ENCODE results near the gene ENSA. TPM values are rescaled to one million over a fixed set of nuclear protein-coding genes. Genes with fewer than 3 reads are reported as not detected.
"Not testable (repeated sequence)": the region's sequence is repeated elsewhere in the genome, so short reads cannot be mapped to it uniquely, and the experiment has no call there.

Gene ENSA
- total and polyA plus RNA-seq, 3 experiments from 2014 or later = 72.5 to 252 (median 249) TPM

DNA sequence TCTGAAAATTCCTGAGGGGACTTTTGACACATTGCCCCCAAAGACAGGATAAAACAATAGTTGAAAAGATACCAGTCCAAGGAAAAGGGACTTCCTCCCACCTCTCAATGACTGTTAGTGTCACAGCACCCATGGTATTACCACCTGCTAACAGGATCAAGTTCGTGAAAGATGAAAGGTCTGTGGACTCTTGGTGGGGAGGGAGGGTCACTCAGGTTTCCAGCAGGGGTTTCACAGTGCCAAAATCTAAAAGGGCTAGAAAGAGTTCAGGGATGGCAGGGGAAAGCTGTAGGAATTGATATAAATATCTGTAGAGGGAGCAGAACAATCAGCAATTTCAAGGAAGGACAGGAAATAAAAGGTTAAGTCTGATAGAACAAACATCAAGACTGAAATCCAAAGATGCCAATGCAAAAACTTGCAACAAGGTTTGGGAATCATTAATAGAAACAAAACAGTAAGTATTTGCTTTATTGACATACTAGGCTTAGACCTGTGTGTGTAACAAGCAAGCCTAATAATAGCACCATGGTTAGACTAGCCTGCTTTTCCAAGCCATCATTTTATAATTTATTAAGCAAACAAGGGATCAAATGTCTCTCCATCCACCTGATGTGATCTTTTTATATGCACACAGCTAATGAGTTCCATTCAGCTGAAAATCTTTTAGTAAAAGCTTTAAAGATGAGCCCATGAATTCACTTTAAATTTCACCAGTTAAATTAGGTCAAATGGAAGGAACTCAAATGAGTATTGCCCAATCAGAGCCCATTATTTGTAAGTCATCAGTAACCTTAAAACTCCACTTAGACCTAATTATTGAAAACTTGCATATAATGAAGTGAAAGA is 53.7 kb downstream of the ENSA start:
- Histone ChIP-seq H3K27me3 (ENCODE audit: insufficient read depth, low read length, poor library complexity, severe bottlenecking) (no peaks in the 10 kb centered on the region), H3K9me3 (ENCODE audit: low read length) (no peaks in the 10 kb centered on the region), H3K27ac (ENCODE audit: low read depth, low read length) (peak overlapping the region; percentile 99), H3K4me1 (ENCODE audit: insufficient read depth, low read length) (peaks cover 36% of the 10 kb centered on the region), H3K36me3 (ENCODE audit: insufficient read depth, low read length) (peaks cover 58% of the 10 kb centered on the region), H3K4me3 (ENCODE audit: low read length) (peak overlapping the region; percentile 68)
- peaks cover 0 to 18% of the 10 kb centered on the region in 2 donors for H3K27me3 Mint-ChIP-seq
- H3K27ac Mint-ChIP-seq = peak overlapping the region; percentile 74 to 99 (median 94)
- peak overlapping the region; percentile 96 to 100 (median 99) for H3K4me3 Mint-ChIP-seq
- peaks cover 48 to 65% (median 57%) of the 10 kb centered on the region in 3 donors for H3K4me1 Mint-ChIP-seq
- ChIA-PET POLR2A (interaction anchor here (0.9 to 12.5 kb wide), 3 partner anchors 12 to 54 kb away, joined by 3 to 486 read pairs (median 42); partner anchors contain the start of gene ENSA), CTCF (interaction anchor here (0.6 to 16.7 kb wide), 7 partner anchors 6 to 46 kb away, joined by 3 to 325 read pairs (median 4); no protein-coding TSS in a partner anchor)
- H3K9me3 Mint-ChIP-seq = peaks cover 0 to 4% (median 4%) of the 10 kb centered on the region in 5 donors
- peaks cover 51 to 81% (median 54%) of the 10 kb centered on the region in 3 donors for H3K36me3 Mint-ChIP-seq
- DNase-seq = no peak

DNA sequence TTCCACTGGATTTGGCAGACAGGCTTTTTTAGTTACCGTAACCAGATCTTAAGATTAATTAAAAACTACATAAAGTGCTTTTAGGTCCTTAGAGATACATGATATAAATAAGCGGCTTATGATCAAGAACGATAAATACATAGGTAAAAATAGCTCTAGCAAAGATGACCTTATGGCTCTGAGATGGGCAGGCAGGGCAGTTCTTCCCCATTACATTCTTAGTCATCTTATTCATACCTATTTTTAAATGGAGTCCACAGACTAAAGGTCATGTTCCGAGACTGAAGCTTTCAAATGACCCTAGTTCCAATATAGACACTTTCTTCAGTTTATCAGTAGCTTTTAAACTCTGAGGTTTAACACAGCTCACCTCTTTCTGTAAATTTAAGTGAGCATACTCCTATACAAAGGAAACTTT is 54.3 kb downstream of the ENSA start:
- peaks cover 53 to 86% (median 54%) of the 10 kb centered on the region in 3 donors for H3K36me3 Mint-ChIP-seq
- POLR2A ChIA-PET = interaction anchor here (0.9 to 12.5 kb wide), 3 partner anchors 12 to 54 kb away, joined by 3 to 486 read pairs (median 42); partner anchors contain the start of gene ENSA
- CTCF ChIA-PET = interaction anchor here (1.4 to 16.7 kb wide), 3 partner anchors 13 to 45 kb away, joined by 4 to 325 read pairs (median 4); no protein-coding TSS in a partner anchor
- H3K9me3 ChIP-seq (ENCODE audit: low read length) = no peaks in the 10 kb centered on the region
- H3K27me3 ChIP-seq (ENCODE audit: insufficient read depth, low read length, poor library complexity, severe bottlenecking) = no peaks in the 10 kb centered on the region
- no peak for DNase-seq
- peak overlapping the region; percentile 96 to 100 (median 99) for H3K4me3 Mint-ChIP-seq
- H3K27ac Mint-ChIP-seq = peak overlapping the region; percentile 74 to 99 (median 94)
- peaks cover 43% of the 10 kb centered on the region for H3K4me1 ChIP-seq (ENCODE audit: insufficient read depth, low read length)
- H3K36me3 ChIP-seq (ENCODE audit: insufficient read depth, low read length) = peaks cover 59% of the 10 kb centered on the region
- peak overlapping the region; percentile 68 for H3K4me3 ChIP-seq (ENCODE audit: low read length)
- peaks cover 0 to 4% (median 4%) of the 10 kb centered on the region in 5 donors for H3K9me3 Mint-ChIP-seq
- no peak overlapping the region for H3K27ac ChIP-seq (ENCODE audit: low read depth, low read length)
- H3K27me3 Mint-ChIP-seq = peaks cover 0 to 18% of the 10 kb centered on the region in 2 donors
- peaks cover 49 to 65% (median 57%) of the 10 kb centered on the region in 3 donors for H3K4me1 Mint-ChIP-seq

DNA sequence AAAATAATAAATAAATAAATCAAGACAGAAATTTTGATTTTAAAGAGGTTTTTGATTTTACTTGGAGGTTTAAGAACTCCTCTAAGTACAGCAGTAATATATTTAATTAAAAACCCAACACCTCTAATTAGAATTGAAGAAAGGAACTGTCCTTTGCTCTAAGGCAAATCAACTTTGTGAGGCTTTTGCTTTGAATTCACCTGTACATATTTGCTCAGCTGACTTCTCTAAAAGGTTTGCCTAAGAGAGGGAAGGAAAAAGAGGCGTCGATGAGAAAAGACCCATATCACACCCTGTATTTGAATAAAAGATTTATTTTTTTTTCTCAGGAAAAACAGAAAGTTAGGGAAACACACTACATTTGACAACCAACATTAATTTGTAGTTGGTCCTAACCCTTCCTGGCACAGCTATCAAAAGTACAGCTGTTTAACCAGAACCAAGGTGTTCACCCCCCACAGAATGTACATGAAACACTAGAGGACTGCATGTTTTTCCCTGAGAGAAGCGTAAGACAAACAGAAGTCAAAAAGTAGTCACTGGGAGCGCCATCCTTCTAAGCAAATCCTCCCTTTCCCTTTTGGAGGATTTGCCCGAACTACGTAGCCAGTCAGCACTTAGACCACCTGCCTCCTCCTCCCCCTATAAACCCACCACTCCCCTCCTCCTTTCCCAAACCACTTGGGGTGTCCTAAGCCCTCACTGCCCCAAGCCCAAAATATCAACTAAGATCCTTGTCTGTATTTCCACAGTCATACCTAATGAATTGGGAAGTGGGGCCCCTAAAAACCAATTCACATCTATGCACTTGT is 54.9 kb downstream of the ENSA start:
- peaks cover 54 to 67% (median 59%) of the 10 kb centered on the region in 3 donors for H3K4me1 Mint-ChIP-seq
- H3K27ac ChIP-seq (ENCODE audit: low read depth, low read length) = no peak overlapping the region
- H3K27me3 ChIP-seq (ENCODE audit: insufficient read depth, low read length, poor library complexity, severe bottlenecking) = no peaks in the 10 kb centered on the region
- ChIA-PET POLR2A (interaction anchor here (12.5 kb wide), 1 partner anchor 11 kb away, joined by 486 read pairs; no protein-coding TSS in a partner anchor), CTCF (interaction anchor here (1.4 to 16.7 kb wide), 3 partner anchors 12 to 46 kb away, joined by 4 to 325 read pairs (median 4); no protein-coding TSS in a partner anchor)
- peaks cover 0 to 4% (median 4%) of the 10 kb centered on the region in 5 donors for H3K9me3 Mint-ChIP-seq
- no peak for DNase-seq
- H3K36me3 ChIP-seq (ENCODE audit: insufficient read depth, low read length) = peaks cover 61% of the 10 kb centered on the region
- H3K36me3 Mint-ChIP-seq = peaks cover 54 to 92% (median 56%) of the 10 kb centered on the region in 3 donors
- peak overlapping the region; percentile 86 to 99 (median 94) for H3K27ac Mint-ChIP-seq
- H3K9me3 ChIP-seq (ENCODE audit: low read length) = no peaks in the 10 kb centered on the region
- peaks cover 49% of the 10 kb centered on the region for H3K4me1 ChIP-seq (ENCODE audit: insufficient read depth, low read length)
- peak overlapping the region; percentile 96 to 100 (median 99) for H3K4me3 Mint-ChIP-seq
- peaks cover 0 to 18% of the 10 kb centered on the region in 2 donors for H3K27me3 Mint-ChIP-seq
- peak overlapping the region; percentile 68 for H3K4me3 ChIP-seq (ENCODE audit: low read length)

DNA sequence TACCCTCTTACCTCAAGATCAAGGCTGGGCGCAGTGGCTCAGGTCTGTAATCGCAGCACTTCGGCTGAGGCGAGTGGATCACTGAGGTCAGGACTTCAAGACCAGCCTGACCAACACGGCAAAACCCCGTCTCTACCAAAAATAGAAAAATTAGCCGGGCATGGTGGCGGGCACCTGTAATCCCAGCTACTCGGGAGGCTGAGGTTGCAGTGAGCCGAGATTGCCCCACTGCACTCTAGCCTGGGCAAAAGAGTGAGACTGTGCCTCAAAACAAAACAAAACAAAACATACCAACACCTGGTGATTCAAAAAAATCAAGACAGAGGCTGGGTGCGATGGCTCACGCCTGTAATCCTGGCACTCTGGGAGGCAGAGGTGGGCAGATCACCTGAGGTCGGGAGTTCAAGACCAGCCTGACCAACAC is 55.8 kb downstream of the ENSA start:
- Histone ChIP-seq H3K4me1 (ENCODE audit: insufficient read depth, low read length) (peaks cover 57% of the 10 kb centered on the region), H3K36me3 (ENCODE audit: insufficient read depth, low read length) (peaks cover 58% of the 10 kb centered on the region), H3K4me3 (ENCODE audit: low read length) (peak overlapping the region; percentile 49)
- not testable (repeated sequence) for H3K27ac ChIP-seq (ENCODE audit: low read depth, low read length); H3K9me3 Mint-ChIP-seq; H3K27me3 ChIP-seq (ENCODE audit: insufficient read depth, low read length, poor library complexity, severe bottlenecking); H3K9me3 ChIP-seq (ENCODE audit: low read length)
- ChIA-PET POLR2A (interaction anchor here (12.5 kb wide), 1 partner anchor 10 kb away, joined by 486 read pairs; no protein-coding TSS in a partner anchor), CTCF (interaction anchor here (0.9 to 16.7 kb wide), 2 partner anchors 11 to 46 kb away, joined by 3 to 325 read pairs; no protein-coding TSS in a partner anchor)
- peak overlapping the region; percentile 80 to 96 (median 92) for H3K27ac Mint-ChIP-seq
- peak overlapping the region; percentile 87 to 100 (median 96) for H3K4me3 Mint-ChIP-seq
- peaks cover 59 to 75% (median 67%) of the 10 kb centered on the region in 3 donors for H3K4me1 Mint-ChIP-seq
- peaks cover 52 to 91% (median 52%) of the 10 kb centered on the region in 3 donors for H3K36me3 Mint-ChIP-seq
- H3K27me3 Mint-ChIP-seq = peaks cover 0 to 12% of the 10 kb centered on the region in 2 donors
- peak in 1 of 5 donors; percentile 55 for DNase-seq

DNA sequence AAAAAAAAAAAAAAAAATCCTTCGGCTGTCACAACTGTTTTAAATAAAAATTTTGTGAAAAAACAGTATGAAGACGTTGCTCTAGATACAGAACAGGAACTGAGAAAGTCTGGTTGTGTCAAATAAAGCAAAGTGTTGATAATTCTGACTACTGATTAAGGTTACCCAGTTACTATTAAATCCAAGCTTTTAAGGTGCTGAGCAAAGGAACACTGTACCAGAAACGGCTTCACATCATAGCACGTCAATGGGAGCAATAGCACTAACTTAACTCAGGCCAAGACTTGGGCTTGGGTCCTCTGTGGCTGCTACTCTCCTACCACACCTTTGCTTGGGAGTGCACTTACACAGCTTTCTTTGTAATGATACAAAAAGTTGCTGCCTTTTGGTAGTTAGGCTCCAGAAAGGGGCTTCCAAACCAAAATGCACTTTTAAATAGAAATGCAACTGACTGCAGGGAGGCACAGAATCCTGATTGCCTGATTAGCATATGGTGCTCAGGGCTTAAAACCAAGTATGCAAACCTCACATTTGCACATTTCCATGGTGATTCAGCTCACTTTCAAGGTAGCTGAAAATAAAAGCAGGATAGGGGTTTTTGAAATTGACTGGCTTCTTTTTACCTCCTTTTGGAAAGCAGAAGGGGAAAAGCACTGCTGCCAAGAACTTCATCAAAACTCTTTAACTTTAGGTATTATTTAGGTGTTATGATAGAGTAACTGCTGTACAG is 56.3 kb downstream of the ENSA start:
- Histone ChIP-seq H3K36me3 (ENCODE audit: insufficient read depth, low read length) (peaks cover 52% of the 10 kb centered on the region), H3K4me3 (ENCODE audit: low read length) (peak overlapping the region; percentile 49), H3K27me3 (ENCODE audit: insufficient read depth, low read length, poor library complexity, severe bottlenecking) (no peaks in the 10 kb centered on the region), H3K27ac (ENCODE audit: low read depth, low read length) (no peak overlapping the region), H3K9me3 (ENCODE audit: low read length) (no peaks in the 10 kb centered on the region), H3K4me1 (ENCODE audit: insufficient read depth, low read length) (peaks cover 63% of the 10 kb centered on the region)
- Mint-ChIP-seq H3K9me3 (peaks cover 0 to 2% (median 0%) of the 10 kb centered on the region in 5 donors), H3K27me3 (peaks cover 0 to 7% of the 10 kb centered on the region in 2 donors), H3K36me3 (peaks cover 46 to 86% (median 47%) of the 10 kb centered on the region in 3 donors), H3K4me1 (peaks cover 65 to 81% (median 73%) of the 10 kb centered on the region in 3 donors), H3K4me3 (peak overlapping the region; percentile 87 to 100 (median 96)), H3K27ac (peak overlapping the region; percentile 80 to 98 (median 93))
- no peak for DNase-seq
- ChIA-PET CTCF (interaction anchor here (0.8 to 16.7 kb wide), 3 partner anchors 11 to 48 kb away, joined by 3 to 325 read pairs (median 5); no protein-coding TSS in a partner anchor), POLR2A (interaction anchor here (0.6 to 12.5 kb wide), 5 partner anchors 10 to 339 kb away, joined by 3 to 486 read pairs (median 8); partner anchors contain the start of gene ENSA)

All from CD8-positive, alpha-beta memory T cell (primary cell).